ENCODE data around the gene GRN.

- no peak for TF ChIP-seq CTCF (IDR thresholded peaks at IDR 0.05; ENCODE audit: extremely low read depth in 1 of 2, insufficient read depth in 1 of 2, low read depth in 1 of 2, low read length in 2 of 2)
- no peak for TF ChIP-seq EZH2 (IDR thresholded peaks at IDR 0.05; ENCODE audit: borderline replicate concordance, low read depth, low read length, severe bottlenecking)
- no peak for TF ChIP-seq POLR2AphosphoS5 (IDR thresholded peaks at IDR 0.05; ENCODE audit: insufficient read depth, low read depth, low read length)
- TF ChIP-seq MAX (IDR thresholded peaks at IDR 0.05; ENCODE audit: insufficient read depth, insufficient read length): no peak
- TF ChIP-seq POLR2A (IDR thresholded peaks at IDR 0.05; ENCODE audit: low read depth, low read length): no peak
- TF ChIP-seq GATA2 (IDR thresholded peaks at IDR 0.05; ENCODE audit: insufficient read depth, insufficient read length, low read depth, low read length): no peak
- TF ChIP-seq FOS (IDR thresholded peaks at IDR 0.05; ENCODE audit: borderline replicate concordance, insufficient read depth, low read length): no peak
- no peak for TF ChIP-seq MYC (IDR thresholded peaks at IDR 0.05; ENCODE audit: low read depth, low read length)
These were observed 9.5 kb upstream of the GRN start for GRCh38 chr17:44335564-44335963.

All from endothelial cell of umbilical vein (primary cell).